H9 (cell line): ENCODE measurements around the gene MSLN. TPM values are rescaled to one million over a fixed set of nuclear protein-coding genes. Genes with fewer than 3 reads are reported as not detected.
A peak's percentile ranks its signal among the peaks of the same experiment; 100 is the strongest.

Source experiments
- DNase-seq: peaks from one replicate; pipeline ENCODE4 v3.0.0-alpha.2; 2017
- H2AFZ ChIP-seq: one replicate; pipeline ENCODE4 v1.6.1; 2013; ENCODE audit warnings: mild to moderate bottlenecking, low read length, control low read depth, moderate library complexity
- H2AK5ac ChIP-seq: 2 replicates; pipeline ENCODE4 v1.6.1; 2013; ENCODE audit warnings: low read length, control low read depth, mixed read lengths; ENCODE audit not compliant: insufficient read length
- H2BK120ac ChIP-seq: one replicate; pipeline ENCODE4 v1.6.1; 2013; ENCODE audit warnings: low read depth, mild to moderate bottlenecking, low read length, control low read depth, inconsistent platforms; ENCODE audit not compliant: poor library complexity, severe bottlenecking
- H2BK12ac ChIP-seq: 2 replicates; pipeline ENCODE4 v1.6.1; 2013; ENCODE audit warnings: low read length, control low read depth, mixed read lengths, low read depth; ENCODE audit not compliant: insufficient read length
- H2BK15ac ChIP-seq: 2 replicates; pipeline ENCODE4 v1.6.1; 2013; ENCODE audit warnings: low read depth, low read length, control low read depth
- H2BK20ac ChIP-seq: one replicate; pipeline ENCODE4 v1.6.1; 2013; ENCODE audit warnings: low read depth, mild to moderate bottlenecking, low read length, control low read depth, inconsistent platforms; ENCODE audit not compliant: poor library complexity, severe bottlenecking
- H2BK5ac ChIP-seq: 2 replicates; pipeline ENCODE4 v1.6.1; 2013; ENCODE audit warnings: low read length, control low read depth, mixed read lengths; ENCODE audit not compliant: insufficient read length
- H3K14ac ChIP-seq: 2 replicates; pipeline ENCODE4 v1.6.1; 2013; ENCODE audit warnings: low read length, control low read depth; ENCODE audit not compliant: insufficient read depth
- H3K18ac ChIP-seq: 2 replicates; pipeline ENCODE4 v1.6.1; 2013; ENCODE audit warnings: low read depth, mild to moderate bottlenecking, mixed read lengths, low read length, control low read depth; ENCODE audit not compliant: insufficient read length
- H3K23ac ChIP-seq: 2 replicates; pipeline ENCODE4 v1.6.1; 2013; ENCODE audit warnings: low read length, control low read depth, mixed read lengths, low read depth; ENCODE audit not compliant: insufficient read length
- H3K23me2 ChIP-seq: 2 replicates; pipeline ENCODE4 v1.6.1; 2013; ENCODE audit warnings: low read depth, mild to moderate bottlenecking, mixed read lengths, low read length, control low read depth; ENCODE audit not compliant: insufficient read length, poor library complexity, severe bottlenecking
- H3K27ac ChIP-seq: 2 replicates; pipeline ENCODE4 v1.5.1; 2013; ENCODE audit warnings: low read length, control low read depth, mixed read lengths, low read depth; ENCODE audit not compliant: insufficient read length
- H3K27me3 ChIP-seq: 2 replicates; pipeline ENCODE4 v1.6.1; 2013; ENCODE audit warnings: low read length, control low read depth, inconsistent platforms; ENCODE audit not compliant: insufficient read depth
- H3K4ac ChIP-seq: 2 replicates; pipeline ENCODE4 v1.6.1; 2013; ENCODE audit warnings: low read depth, mild to moderate bottlenecking, control low read depth, inconsistent platforms, low read length, moderate library complexity
- H3K4me1 ChIP-seq: 2 replicates; pipeline ENCODE4 v1.6.1; 2013; ENCODE audit warnings: low read length, control low read depth, inconsistent platforms; ENCODE audit not compliant: insufficient read depth
- H3K4me2 ChIP-seq: 2 replicates; pipeline ENCODE4 v1.6.1; 2013; ENCODE audit warnings: low read length, control low read depth, mixed read lengths; ENCODE audit not compliant: insufficient read length, insufficient read depth
- H3K56ac ChIP-seq: 2 replicates; pipeline ENCODE4 v1.6.1; 2013; ENCODE audit warnings: low read depth, mild to moderate bottlenecking, mixed read lengths, low read length, control low read depth; ENCODE audit not compliant: insufficient read length
- H3K79me1 ChIP-seq: 2 replicates; pipeline ENCODE4 v1.6.1; 2013; ENCODE audit warnings: low read depth, mild to moderate bottlenecking, moderate library complexity, low read length, control low read depth, inconsistent platforms; ENCODE audit not compliant: insufficient read depth, poor library complexity, severe bottlenecking
- H3K79me2 ChIP-seq: 2 replicates; pipeline ENCODE4 v1.6.1; 2013; ENCODE audit warnings: low read length, control low read depth, inconsistent platforms; ENCODE audit not compliant: insufficient read depth
- H3K9ac ChIP-seq: 2 replicates; pipeline ENCODE4 v1.6.1; 2013; ENCODE audit warnings: low read length, control low read depth, mixed read lengths; ENCODE audit not compliant: insufficient read length; ENCODE audit errors: extremely low read depth
- H3K9me3 ChIP-seq: one replicate; pipeline ENCODE4 v1.6.1; 2013; ENCODE audit warnings: low read depth, low read length, inconsistent platforms; ENCODE audit not compliant: control insufficient read depth
- H3T11ph ChIP-seq: one replicate; pipeline ENCODE4 v1.6.1; 2013; ENCODE audit warnings: mild to moderate bottlenecking, low read length, control low read depth, inconsistent platforms
- H4K20me1 ChIP-seq: one replicate; pipeline ENCODE4 v1.6.1; 2013; ENCODE audit not compliant: control insufficient read depth, insufficient read length, insufficient read depth
- H4K5ac ChIP-seq: 2 replicates; pipeline ENCODE4 v1.6.1; 2013; ENCODE audit warnings: low read depth, mild to moderate bottlenecking, mixed read lengths, low read length, control low read depth; ENCODE audit not compliant: insufficient read length
- H4K8ac ChIP-seq: replicated peaks from 2 replicates; pipeline ENCODE4 v1.6.1; 2013; ENCODE audit warnings: low read length, control low read depth, mixed read lengths, low read depth; ENCODE audit not compliant: insufficient read length
- H4K91ac ChIP-seq: 2 replicates; pipeline ENCODE4 v1.6.1; 2013; ENCODE audit warnings: low read depth, mild to moderate bottlenecking, moderate library complexity, mixed read lengths, low read length, control low read depth; ENCODE audit not compliant: insufficient read length
- H3K27ac Mint-ChIP-seq, 3 experiments: 2 replicates in 2 of 3; 3 replicates in 1 of 3; pipeline ENCODE4 v1.8.0; 2020 to 2021; ENCODE audit warnings: mixed read lengths in 3 of 3, mild to moderate bottlenecking in 1 of 3, moderate library complexity in 1 of 3
- H3K27me3 Mint-ChIP-seq: 2 replicates; pipeline ENCODE4 v1.8.0; 2021; ENCODE audit warnings: low read depth, mild to moderate bottlenecking, moderate library complexity, mixed read lengths
- H3K36me3 Mint-ChIP-seq, 3 experiments: 2 replicates in 2 of 3; 3 replicates in 1 of 3; pipeline ENCODE4 v1.8.0; 2020 to 2021; ENCODE audit warnings: low read depth in 3 of 3, mixed read lengths in 3 of 3; ENCODE audit not compliant: insufficient read depth in 1 of 3
- H3K4me1 Mint-ChIP-seq, 2 experiments: 2 replicates each; pipeline ENCODE4 v1.8.0; 2020; ENCODE audit warnings: mixed read lengths in 2 of 2
- H3K4me3 Mint-ChIP-seq, 2 experiments: 2 replicates in 1 of 2; 3 replicates in 1 of 2; pipeline ENCODE4 v1.8.0; 2020 to 2021; ENCODE audit warnings: mild to moderate bottlenecking in 2 of 2, mixed read lengths in 2 of 2, moderate library complexity in 1 of 2
- H3K9me3 Mint-ChIP-seq, 2 experiments: 2 replicates in 1 of 2; 3 replicates in 1 of 2; pipeline ENCODE4 v1.8.0; 2020; ENCODE audit warnings: mild to moderate bottlenecking in 2 of 2, mixed read lengths in 2 of 2, moderate library complexity in 1 of 2
- WGBS: extraction: QIAGEN DNeasy Blood & Tissue Kit; methylation state at CpG from one replicate; pipeline ENCODE4 v1.1.7; 2013; ENCODE audit warnings: missing lambda C conversion rate, low lambda C conversion rate, mixed read lengths; ENCODE audit not compliant: insufficient read length; ENCODE audit errors: extremely low coverage; 5-methylcytosine and 5-hydroxymethylcytosine counted together
- total RNA-seq: library from RNA; stranded (reverse); gene quantifications from 2 replicates; pipeline ENCODE4 v1.2.1, GENCODE V29; 2021
- TF ChIP-seq, protein P1 (sequence below): fragments of 200-600 bp; sonication (generic); conservative IDR thresholded peaks from 3 replicates; pipeline ENCODE4 v1.8.0; 2021; ENCODE audit warnings: antibody characterized with exemption, mild to moderate bottlenecking

MSLN gene
- total RNA-seq, 1 experiment from 2014 or later, result 0.22 TPM

- WGBS, result no CpG with 5 or more reads among the region's 74 CpGs
- H3K36me3 Mint-ChIP-seq, result no peaks in the 10 kb centered on the region
- Histone ChIP-seq H3K9me3 (no peaks in the 10 kb centered on the region), H2BK12ac (no peak overlapping the region), H4K5ac (no peak overlapping the region), H2BK120ac (no peak overlapping the region), H3K79me1 (no peaks in the 10 kb centered on the region), H2BK20ac (no peak overlapping the region), H3K4ac (no peak overlapping the region), H2BK5ac (no peak overlapping the region), H3K4me1 (no peaks in the 10 kb centered on the region), H4K91ac (no peak overlapping the region), H3T11ph (no peak overlapping the region), H3K27me3 (no peaks in the 10 kb centered on the region; the same call in 1 of the 2 replicates), H2BK15ac (no peak overlapping the region), H3K27ac (no peak overlapping the region), H4K8ac (no peak overlapping the region), H2AFZ (no peak overlapping the region), H3K23ac (no peak overlapping the region), H3K23me2 (peaks cover 8% of the 10 kb centered on the region), H4K20me1 (no peaks in the 10 kb centered on the region), H3K56ac (no peak overlapping the region), H3K14ac (no peak overlapping the region), H3K18ac (no peak overlapping the region), H3K4me2 (peak overlapping the region; percentile 30), H3K79me2 (no peaks in the 10 kb centered on the region), H2AK5ac (no peak overlapping the region), H3K9ac (no peak overlapping the region)
- TF ChIP-seq, protein P1, sequence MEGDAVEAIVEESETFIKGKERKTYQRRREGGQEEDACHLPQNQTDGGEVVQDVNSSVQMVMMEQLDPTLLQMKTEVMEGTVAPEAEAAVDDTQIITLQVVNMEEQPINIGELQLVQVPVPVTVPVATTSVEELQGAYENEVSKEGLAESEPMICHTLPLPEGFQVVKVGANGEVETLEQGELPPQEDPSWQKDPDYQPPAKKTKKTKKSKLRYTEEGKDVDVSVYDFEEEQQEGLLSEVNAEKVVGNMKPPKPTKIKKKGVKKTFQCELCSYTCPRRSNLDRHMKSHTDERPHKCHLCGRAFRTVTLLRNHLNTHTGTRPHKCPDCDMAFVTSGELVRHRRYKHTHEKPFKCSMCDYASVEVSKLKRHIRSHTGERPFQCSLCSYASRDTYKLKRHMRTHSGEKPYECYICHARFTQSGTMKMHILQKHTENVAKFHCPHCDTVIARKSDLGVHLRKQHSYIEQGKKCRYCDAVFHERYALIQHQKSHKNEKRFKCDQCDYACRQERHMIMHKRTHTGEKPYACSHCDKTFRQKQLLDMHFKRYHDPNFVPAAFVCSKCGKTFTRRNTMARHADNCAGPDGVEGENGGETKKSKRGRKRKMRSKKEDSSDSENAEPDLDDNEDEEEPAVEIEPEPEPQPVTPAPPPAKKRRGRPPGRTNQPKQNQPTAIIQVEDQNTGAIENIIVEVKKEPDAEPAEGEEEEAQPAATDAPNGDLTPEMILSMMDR, result peak; percentile 44; the same call in 2 of the 3 replicates
- DNase-seq, result peak; percentile 49
- peak overlapping the region; percentile 55 to 78 for H3K4me3 Mint-ChIP-seq
- no peak overlapping the region for H3K27ac Mint-ChIP-seq
- H3K27me3 Mint-ChIP-seq, result peaks cover 54% of the 10 kb centered on the region
- no peaks in the 10 kb centered on the region; a peak in 2 of 5 replicates for H3K9me3 Mint-ChIP-seq
- peaks cover 17 to 31% of the 10 kb centered on the region in 2 experiments for H3K4me1 Mint-ChIP-seq
Observed at GRCh38 chr16:715477-716199, 44.9 kb upstream of the MSLN start.
